ENCODE measurements around the gene PREX1. TPM values are rescaled to one million over a fixed set of nuclear protein-coding genes. Genes with fewer than 3 reads are reported as not detected.

The PREX1 gene
- total and polyA plus RNA-seq, 2 of the 4 experiments (the other 2 are of a cell fraction): 0.67 to 0.72 TPM

DNA sequence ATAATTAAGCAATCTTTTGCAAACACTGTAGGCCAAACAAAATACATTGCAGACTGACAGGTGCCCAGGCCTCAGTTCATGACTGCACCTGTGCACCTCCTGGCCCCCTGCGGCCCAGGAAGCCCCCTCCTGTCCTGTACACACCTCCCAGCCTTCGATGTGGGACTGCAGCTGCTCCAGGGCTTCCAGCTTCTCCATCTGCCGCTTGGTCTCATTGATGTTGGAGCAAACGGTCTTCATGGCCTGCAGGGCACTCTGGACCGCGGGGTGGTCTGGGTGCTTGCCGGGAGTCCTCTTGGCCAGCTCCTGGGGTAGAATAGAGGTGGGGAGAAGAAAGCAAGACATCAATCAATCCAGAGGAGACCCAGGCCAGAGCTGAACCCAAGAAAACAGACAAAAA, 119.7 kb downstream of the PREX1 start:
- Histone ChIP-seq H3K27me3 (ENCODE audit: control insufficient read depth, insufficient read depth, low read length) (no peaks in the 10 kb centered on the region; the same call in 1 of the 2 replicates), H4K91ac (ENCODE audit: insufficient read depth, low read depth, low read length) (no peak overlapping the region), H3K18ac (ENCODE audit: low read depth, low read length) (no peak overlapping the region), H4K8ac (ENCODE audit: low read depth in 2 of 2, low read length in 2 of 2) (no peak overlapping the region), H3K9me3 (ENCODE audit: control insufficient read depth, insufficient read depth, low read length) (no peaks in the 10 kb centered on the region), H4K5ac (ENCODE audit: low read depth, low read length) (no peak overlapping the region), H3K4me2 (ENCODE audit: low read depth, low read length) (no peak overlapping the region), H3K56ac (ENCODE audit: extremely low read depth, insufficient read depth, low read length) (no peak overlapping the region), H2BK20ac (ENCODE audit: low read depth, low read length) (no peak overlapping the region), H2BK5ac (ENCODE audit: low read depth, low read length, poor library complexity, severe bottlenecking) (no peak overlapping the region), H2BK15ac (ENCODE audit: low read depth, low read length) (no peak overlapping the region), H3K4me1 (ENCODE audit: control insufficient read depth, insufficient read depth, low read length) (no peaks in the 10 kb centered on the region; the same call in 1 of the 2 replicates), H3K27ac (ENCODE audit: insufficient read depth, low read length) (no peak overlapping the region), H2AK5ac (ENCODE audit: low read depth, low read length) (no peak overlapping the region), H3K4me3 (ENCODE audit: insufficient read depth, low read depth, low read length) (no peak overlapping the region), H4K20me1 (ENCODE audit: insufficient read depth, low read length) (no peaks in the 10 kb centered on the region; the same call in 1 of the 2 replicates), H2AFZ (replicated peaks; ENCODE audit: low read length, poor library complexity) (no peak overlapping the region), H3K79me1 (ENCODE audit: low read depth in 1 of 2, low read length in 2 of 2) (no peaks in the 10 kb centered on the region), H3K23ac (ENCODE audit: low read depth, low read length) (no peak overlapping the region), H3K14ac (replicated peaks; ENCODE audit: low read depth, low read length) (no peak overlapping the region), H2BK120ac (ENCODE audit: low read depth, low read length) (no peak overlapping the region), H3K9ac (ENCODE audit: low read depth, low read length) (no peak overlapping the region), H3K4ac (ENCODE audit: low read depth, low read length) (no peak overlapping the region), H3K9me1 (ENCODE audit: insufficient read depth, low read length) (no peaks in the 10 kb centered on the region), H2AK9ac (replicated peaks; ENCODE audit: low read depth, low read length, poor library complexity) (no peak overlapping the region), H3K36me3 (ENCODE audit: control insufficient read depth, insufficient read depth, low read length) (no peaks in the 10 kb centered on the region)
- TF ChIP-seq CHD1 (IDR thresholded peaks at IDR 0.05; ENCODE audit: low read depth, low read length): no peak
- TF ChIP-seq SMC3 (IDR thresholded peaks at IDR 0.05; ENCODE audit: low read depth, low read length): no peak
- no peak for TF ChIP-seq USF2 (IDR thresholded peaks at IDR 0.05; ENCODE audit: low read depth, low read length)
- TF ChIP-seq FOS (IDR thresholded peaks at IDR 0.05; ENCODE audit: low read depth, low read length): no peak
- no peak for TF ChIP-seq BHLHE40 (IDR thresholded peaks at IDR 0.05; ENCODE audit: low read depth, low read length)
- TF ChIP-seq RAD21 (IDR thresholded peaks at IDR 0.05; ENCODE audit: low read length): no peak
- TF ChIP-seq ELK1 (IDR thresholded peaks at IDR 0.05; ENCODE audit: borderline replicate concordance, low read depth, low read length): no peak
- TF ChIP-seq MAZ (IDR thresholded peaks at IDR 0.05; ENCODE audit: borderline replicate concordance, low read depth, low read length): no peak
- no peak for TF ChIP-seq RCOR1 (IDR thresholded peaks at IDR 0.05; ENCODE audit: insufficient replicate concordance, low read length)
- no peak for TF ChIP-seq NFE2L2 (IDR thresholded peaks at IDR 0.05; ENCODE audit: low read depth, low read length)
- no peak for TF ChIP-seq CTCF (conservative IDR thresholded peaks at IDR 0.05; ENCODE audit: low read depth, low read length)
- TF ChIP-seq MXI1 (IDR thresholded peaks at IDR 0.05; ENCODE audit: borderline replicate concordance, low read depth, low read length): no peak
- no peak for TF ChIP-seq MAFK (IDR thresholded peaks at IDR 0.05; ENCODE audit: low read depth, low read length)
- no peak for TF ChIP-seq POLR2A (IDR thresholded peaks at IDR 0.05; ENCODE audit: low read depth, low read length)
- TF ChIP-seq CEBPB (IDR thresholded peaks at IDR 0.05; ENCODE audit: low read depth, low read length): no peak
- TF ChIP-seq RFX5 (IDR thresholded peaks at IDR 0.05; ENCODE audit: low read depth, low read length): no peak
- no peak for DNase-seq
- ATAC-seq (ENCODE audit: low read depth): no peak
- intact Hi-C loops (cut with micrococcal nuclease): no loop called here
- no CpG with 5 or more reads among the region's 7 CpGs for WGBS, 2 experiments (ENCODE audit: extremely low coverage in 2 of 2, insufficient read length in 1 of 2)
- dilution Hi-C loops (cut with HindIII; ENCODE audit: low sequenced_read_pairs, unreplicated experiment): no loop called here
- POLR2A ChIA-PET (ENCODE audit: unreplicated experiment): no interaction called here
- in situ Hi-C loops (cut with MboI; ENCODE audit: low sequenced_read_pairs): no loop called here
- CTCF ChIA-PET: no interaction called here
- BruUV-seq (replicated peaks): no TSS peak
